IPS DF 6.9 (cell line): ENCODE results near the gene C3orf52.

ENCODE experiments used
- DNase-seq: peaks from one replicate; pipeline ENCODE4 v3.0.0-alpha.2; 2013; ENCODE audit warnings: low read depth, low spot score
- H3K27ac ChIP-seq: one replicate; pipeline ENCODE4 v1.5.1; 2013; ENCODE audit warnings: low read length, control low read depth
- H3K27me3 ChIP-seq: 2 replicates; pipeline ENCODE4 v1.6.1; 2013; ENCODE audit warnings: mild to moderate bottlenecking, low read length; ENCODE audit not compliant: control insufficient read depth, insufficient read depth
- H3K36me3 ChIP-seq: 2 replicates; pipeline ENCODE4 v1.6.1; 2013; ENCODE audit warnings: low read length; ENCODE audit not compliant: control insufficient read depth, insufficient read depth
- H3K4me1 ChIP-seq: 2 replicates; pipeline ENCODE4 v1.6.1; 2013; ENCODE audit warnings: low read length; ENCODE audit not compliant: control insufficient read depth, insufficient read depth
- H3K4me3 ChIP-seq: 2 replicates; pipeline ENCODE4 v1.5.1; 2013; ENCODE audit warnings: mild to moderate bottlenecking, low read length
- H3K9me3 ChIP-seq: 2 replicates; pipeline ENCODE4 v1.6.1; 2013; ENCODE audit warnings: low read length, inconsistent platforms; ENCODE audit not compliant: control insufficient read depth, insufficient read depth
- WGBS: extraction: QIAGEN DNeasy Blood & Tissue Kit; methylation state at CpG from one replicate; pipeline ENCODE4 v1.1.7; 2013; ENCODE audit warnings: mixed read lengths, missing lambda C conversion rate; ENCODE audit not compliant: insufficient read length, insufficient coverage; 5-methylcytosine and 5-hydroxymethylcytosine counted together

The C3orf52 gene

DNA sequence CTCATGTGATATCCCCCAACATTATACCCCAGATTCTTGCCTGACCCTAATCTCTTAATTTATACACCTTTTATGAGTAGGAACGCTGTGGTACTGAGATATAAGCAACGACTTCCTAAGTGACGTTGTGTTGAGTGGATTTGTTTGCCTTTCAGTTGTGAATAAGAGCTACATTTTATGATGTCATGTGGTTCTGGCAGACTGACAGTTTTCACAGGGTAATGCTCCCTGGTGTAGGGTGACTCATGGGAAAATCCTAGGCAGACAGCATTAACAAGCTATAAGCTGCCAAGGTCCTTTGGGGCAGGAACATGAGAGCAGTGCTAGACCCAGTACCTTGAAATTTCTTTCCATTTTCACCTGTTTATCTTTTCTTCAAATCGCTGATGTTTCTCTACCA, 11.2 kb downstream of the C3orf52 start:
- Histone ChIP-seq H3K27me3 (no peaks in the 10 kb centered on the region), H3K4me3 (no peak overlapping the region), H3K9me3 (no peaks in the 10 kb centered on the region), H3K4me1 (peaks cover under 1% of the 10 kb centered on the region; the same call in 1 of the 2 replicates), H3K36me3 (no peaks in the 10 kb centered on the region), H3K27ac (no peak overlapping the region)
- no peak for DNase-seq
- no CpG with 5 or more reads among the region's 4 CpGs for WGBS

DNA sequence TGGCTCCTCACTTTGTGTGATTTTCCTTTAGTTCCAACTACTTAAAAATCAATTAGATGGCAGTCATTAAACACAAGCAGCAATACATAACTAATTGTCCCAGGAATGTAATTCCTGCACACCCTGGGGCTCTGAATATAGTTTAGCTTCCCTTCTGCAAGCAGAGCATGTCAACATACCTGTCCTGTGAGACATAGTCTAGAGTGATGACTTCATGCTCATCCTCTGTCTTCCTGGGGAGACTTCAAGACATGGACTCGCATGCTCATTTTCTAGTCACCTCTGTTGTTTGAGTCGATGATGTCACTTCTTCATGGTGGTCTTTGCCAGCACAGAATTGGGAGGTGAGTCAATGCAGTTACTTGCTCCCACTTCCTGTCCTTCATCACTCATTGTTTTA, 15.7 kb downstream of the C3orf52 start:
- no peaks in the 10 kb centered on the region for H3K4me1 ChIP-seq
- no peak overlapping the region for H3K4me3 ChIP-seq
- no peak overlapping the region for H3K27ac ChIP-seq
- no peaks in the 10 kb centered on the region for H3K27me3 ChIP-seq
- no CpG with 5 or more reads among the region's 2 CpGs for WGBS
- no peaks in the 10 kb centered on the region for H3K36me3 ChIP-seq
- no peaks in the 10 kb centered on the region for H3K9me3 ChIP-seq
- no peak for DNase-seq

DNA sequence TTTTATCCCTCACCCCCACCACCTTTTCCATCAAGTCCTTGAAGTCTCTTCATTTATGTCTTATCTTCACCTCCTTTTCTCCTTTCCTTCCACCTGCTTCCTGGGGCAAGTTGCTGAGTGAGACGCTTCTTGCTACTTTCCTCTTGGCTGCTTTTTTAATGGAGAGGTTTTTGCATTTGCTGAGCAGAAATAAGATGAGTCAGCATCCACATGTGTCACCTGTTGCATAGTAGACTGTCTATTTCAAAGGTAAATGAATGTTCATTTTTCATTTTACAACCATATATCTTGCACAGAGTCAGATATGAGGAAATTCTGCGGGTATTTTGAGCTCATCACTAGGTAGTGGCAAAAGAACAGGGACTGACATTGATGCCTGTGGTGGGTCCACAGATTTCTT, 18.6 kb downstream of the C3orf52 start:
- Histone ChIP-seq H3K36me3 (no peaks in the 10 kb centered on the region), H3K9me3 (no peaks in the 10 kb centered on the region), H3K4me3 (no peak overlapping the region), H3K27me3 (no peaks in the 10 kb centered on the region), H3K4me1 (no peaks in the 10 kb centered on the region; the same call in 1 of the 2 replicates), H3K27ac (no peak overlapping the region)
- no peak for DNase-seq
- no CpG with 5 or more reads among the region's 2 CpGs for WGBS

DNA sequence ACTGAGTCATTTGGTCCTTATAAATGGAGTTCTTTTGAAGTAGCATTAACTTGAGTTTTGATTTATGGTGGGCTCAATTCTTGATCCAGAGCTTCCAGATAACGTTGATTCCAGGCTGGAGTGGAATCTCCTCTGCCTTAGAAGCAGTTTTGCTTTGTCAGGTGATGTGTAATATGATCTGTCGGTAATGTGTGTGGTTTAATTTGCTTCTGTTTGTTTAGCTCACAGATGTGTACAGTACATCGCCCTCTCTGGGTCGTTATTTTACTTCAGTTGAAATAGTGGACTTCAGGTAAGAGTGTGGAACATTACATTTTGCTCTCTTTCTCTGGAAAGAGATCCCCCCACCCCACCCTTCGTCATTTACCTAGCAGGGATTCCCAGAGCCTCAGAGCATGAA, 23.1 kb downstream of the C3orf52 start:
- H3K4me3 ChIP-seq: no peak overlapping the region
- no peaks in the 10 kb centered on the region for H3K36me3 ChIP-seq
- no peak for DNase-seq
- no peaks in the 10 kb centered on the region; the same call in 1 of the 2 replicates for H3K4me1 ChIP-seq
- no CpG with 5 or more reads among the region's 5 CpGs for WGBS
- H3K27me3 ChIP-seq: no peaks in the 10 kb centered on the region
- H3K9me3 ChIP-seq: no peaks in the 10 kb centered on the region
- H3K27ac ChIP-seq: no peak overlapping the region

DNA sequence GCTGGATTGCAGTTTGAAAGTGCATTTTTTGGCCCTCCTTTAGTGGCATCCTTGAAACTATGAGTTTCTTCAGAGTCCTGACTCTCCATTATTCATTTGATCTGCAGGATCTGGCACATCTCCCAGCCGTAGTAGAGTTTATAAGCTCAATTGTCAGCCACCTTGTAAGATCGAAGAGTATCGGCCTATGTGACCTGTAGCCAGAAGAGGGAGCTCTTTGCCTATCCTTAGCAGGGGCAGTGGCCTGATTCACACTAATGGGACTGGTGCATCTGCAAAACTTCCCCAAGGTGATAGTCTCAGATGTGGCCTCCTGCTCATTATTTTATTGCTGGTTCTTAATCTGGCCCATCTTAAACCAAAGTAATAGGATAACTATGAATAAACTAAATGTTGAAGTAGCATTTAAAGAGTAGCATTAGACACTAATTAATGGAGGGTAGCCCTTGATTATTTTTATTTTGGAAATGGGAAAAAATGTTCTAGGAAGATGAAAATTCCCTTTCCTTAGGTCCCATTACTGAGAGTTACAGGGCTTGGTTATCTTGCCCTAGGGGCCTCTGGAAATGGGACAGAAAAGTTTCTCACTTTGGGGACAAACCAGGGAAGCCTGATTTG, 25.7 kb downstream of the C3orf52 start:
- WGBS: no CpG with 5 or more reads among the region's 3 CpGs
- Histone ChIP-seq H3K4me1 (no peaks in the 10 kb centered on the region; the same call in 1 of the 2 replicates), H3K27ac (no peak overlapping the region), H3K4me3 (no peak overlapping the region), H3K27me3 (no peaks in the 10 kb centered on the region), H3K9me3 (no peaks in the 10 kb centered on the region), H3K36me3 (no peaks in the 10 kb centered on the region)
- peak; percentile 58 for DNase-seq

DNA sequence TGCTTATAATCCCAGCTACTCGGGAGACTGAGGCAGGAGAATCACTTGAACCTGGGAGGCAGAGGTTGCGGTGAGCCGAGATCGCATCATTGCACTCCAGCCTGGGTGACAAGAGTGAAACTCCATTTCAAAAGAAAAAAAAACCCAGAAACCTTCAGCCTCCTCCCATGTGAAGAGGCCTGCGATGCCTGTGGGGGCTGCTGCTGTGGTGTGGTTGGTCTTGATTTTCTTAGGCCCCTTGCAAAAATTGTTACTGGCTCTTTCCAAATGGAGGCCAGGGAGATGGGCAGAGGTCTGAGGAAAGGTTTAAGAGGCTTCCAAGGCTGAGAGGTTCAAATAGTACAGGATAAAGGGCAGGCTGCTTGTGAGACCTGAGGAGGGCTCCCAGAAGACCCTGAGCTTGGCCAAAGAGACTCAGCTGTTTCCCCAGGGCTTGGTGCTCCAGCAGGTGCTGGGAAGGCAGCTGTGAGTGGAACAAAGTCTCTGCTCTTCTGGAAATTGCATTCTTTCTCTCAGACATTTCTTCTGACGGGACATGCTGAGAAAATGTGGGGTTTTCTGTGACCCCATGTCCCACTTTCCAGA, 28.5 kb downstream of the C3orf52 start:
- no CpG with 5 or more reads among the region's 6 CpGs for WGBS
- H3K4me1 ChIP-seq: no peaks in the 10 kb centered on the region
- H3K27me3 ChIP-seq: no peaks in the 10 kb centered on the region
- no peaks in the 10 kb centered on the region for H3K9me3 ChIP-seq
- no peak overlapping the region for H3K27ac ChIP-seq
- no peaks in the 10 kb centered on the region for H3K36me3 ChIP-seq
- DNase-seq: no peak
- H3K4me3 ChIP-seq: no peak overlapping the region

DNA sequence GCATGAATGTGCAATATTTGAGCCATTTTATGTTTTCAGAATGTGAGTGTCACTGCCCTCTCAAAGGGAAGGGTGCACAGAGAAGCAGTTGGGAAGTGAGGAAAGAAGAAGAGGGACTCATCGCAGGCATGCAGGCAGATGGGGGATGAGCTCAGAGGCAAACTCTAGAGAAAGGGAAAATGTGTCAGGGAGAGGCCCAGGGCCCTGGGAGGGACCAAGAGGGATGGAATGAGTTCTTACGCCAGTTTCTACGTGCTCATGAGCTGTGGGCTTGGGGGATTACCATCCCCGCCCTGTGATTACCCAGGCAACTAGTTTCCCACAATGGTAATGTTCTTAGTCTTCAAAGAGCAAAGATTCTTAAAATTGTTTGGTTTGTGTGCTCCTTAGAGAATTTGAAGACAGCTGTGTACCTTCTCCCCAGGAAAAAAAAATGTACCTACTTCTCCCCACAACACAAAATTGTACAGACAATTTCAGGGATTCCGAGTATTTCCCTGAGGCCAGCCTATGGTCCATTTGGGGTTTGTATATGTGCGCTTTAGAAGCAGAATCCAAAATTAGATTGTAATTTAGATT, 29.1 kb downstream of the C3orf52 start:
- Histone ChIP-seq H3K4me3 (no peak overlapping the region), H3K27ac (no peak overlapping the region), H3K36me3 (no peaks in the 10 kb centered on the region), H3K4me1 (no peaks in the 10 kb centered on the region), H3K27me3 (no peaks in the 10 kb centered on the region), H3K9me3 (no peaks in the 10 kb centered on the region)
- no CpG with 5 or more reads among the region's 6 CpGs for WGBS
- no peak for DNase-seq

DNA sequence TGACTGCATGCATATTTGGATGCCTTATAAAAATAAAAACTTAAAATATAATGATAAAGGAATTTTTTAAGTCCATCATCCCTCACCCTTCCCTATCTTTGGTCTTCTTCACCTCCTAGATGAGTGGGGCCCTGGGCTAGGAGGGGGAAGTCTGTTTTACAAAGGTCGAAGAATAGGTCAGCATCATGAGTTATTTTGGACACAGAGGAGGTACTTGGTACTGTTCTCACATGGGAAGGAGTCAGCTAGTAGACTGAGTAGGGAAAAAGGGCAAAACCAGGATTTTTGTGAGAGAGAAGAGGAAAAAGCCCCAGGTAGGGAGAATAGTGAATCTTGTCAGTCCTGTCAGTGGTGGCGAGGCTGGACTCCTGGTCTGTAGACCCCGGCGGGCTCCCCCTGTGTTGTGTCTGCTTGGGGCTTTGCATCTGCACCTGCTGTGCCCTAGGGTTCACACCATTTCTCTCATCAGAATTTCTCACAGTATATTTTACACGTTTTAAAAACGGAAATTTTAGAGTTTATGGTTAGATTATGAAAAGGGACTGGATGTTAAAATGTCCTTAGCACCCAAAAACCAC, 29.7 kb downstream of the C3orf52 start:
- no peaks in the 10 kb centered on the region for H3K9me3 ChIP-seq
- WGBS: no CpG with 5 or more reads among the region's 6 CpGs
- no peaks in the 10 kb centered on the region for H3K36me3 ChIP-seq
- H3K4me1 ChIP-seq: no peaks in the 10 kb centered on the region
- H3K27me3 ChIP-seq: no peaks in the 10 kb centered on the region
- no peak overlapping the region for H3K4me3 ChIP-seq
- no peak overlapping the region for H3K27ac ChIP-seq
- DNase-seq: no peak

DNA sequence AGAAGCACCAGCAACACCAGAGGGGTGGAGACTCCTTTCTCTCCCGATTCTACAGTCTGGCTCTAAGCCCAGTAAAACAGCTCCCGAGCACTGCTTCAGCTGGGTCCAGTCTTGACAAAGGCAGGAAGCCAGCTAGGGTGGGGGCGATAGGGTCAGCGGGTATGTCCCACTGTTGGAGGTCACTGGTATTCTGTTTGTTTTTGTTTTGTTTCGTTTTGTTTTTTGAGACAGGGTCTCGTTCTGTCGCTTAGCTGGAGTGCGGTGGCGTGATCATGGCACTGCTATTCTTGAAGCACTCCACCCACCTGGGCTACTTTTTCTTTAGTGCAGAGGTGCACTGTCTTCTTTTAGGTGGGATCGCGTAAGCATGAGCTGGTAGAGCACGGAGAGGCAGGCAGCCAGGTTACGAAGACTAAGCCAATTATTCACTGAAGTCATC, 30.6 kb downstream of the C3orf52 start:
- H3K4me3 ChIP-seq: no peak overlapping the region
- no CpG with 5 or more reads among the region's 13 CpGs for WGBS
- no peaks in the 10 kb centered on the region for H3K4me1 ChIP-seq
- no peaks in the 10 kb centered on the region for H3K27me3 ChIP-seq
- no peaks in the 10 kb centered on the region for H3K36me3 ChIP-seq
- H3K9me3 ChIP-seq: no peaks in the 10 kb centered on the region
- no peak overlapping the region for H3K27ac ChIP-seq
- DNase-seq: no peak

DNA sequence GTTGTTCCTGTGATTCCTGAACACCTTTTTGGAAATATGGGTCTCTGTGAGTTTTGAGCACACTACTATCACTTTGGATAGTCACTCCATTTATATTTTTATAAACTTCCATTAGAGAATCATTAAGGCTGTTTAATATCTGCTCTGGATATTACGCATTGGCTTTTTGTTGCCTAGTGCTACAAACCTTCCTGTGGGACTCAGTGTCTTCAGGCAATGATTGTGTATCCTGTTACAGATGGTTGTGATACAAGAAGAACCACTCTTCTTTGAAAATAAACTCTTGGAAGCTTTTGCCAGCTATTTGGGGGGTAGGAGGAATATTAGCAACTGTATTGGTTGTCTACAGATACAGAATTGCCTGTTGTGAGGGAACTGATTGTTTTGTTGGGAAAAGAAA, 31.2 kb downstream of the C3orf52 start:
- Histone ChIP-seq H3K9me3 (no peaks in the 10 kb centered on the region), H3K27ac (no peak overlapping the region), H3K4me1 (no peaks in the 10 kb centered on the region), H3K4me3 (no peak overlapping the region), H3K36me3 (no peaks in the 10 kb centered on the region), H3K27me3 (no peaks in the 10 kb centered on the region)
- WGBS: no CpG with 5 or more reads among the region's 1 CpG
- no peak for DNase-seq
